8988T (cell line): ENCODE data around the gene SFT2D1.
"Not testable (repeated sequence)": the region's sequence is repeated elsewhere in the genome, so short reads cannot be mapped to it uniquely, and the experiment has no call there.

Experiments
- DNase-seq: peaks from one replicate; pipeline ENCODE4 v3.0.0; 2011

Gene SFT2D1

DNA sequence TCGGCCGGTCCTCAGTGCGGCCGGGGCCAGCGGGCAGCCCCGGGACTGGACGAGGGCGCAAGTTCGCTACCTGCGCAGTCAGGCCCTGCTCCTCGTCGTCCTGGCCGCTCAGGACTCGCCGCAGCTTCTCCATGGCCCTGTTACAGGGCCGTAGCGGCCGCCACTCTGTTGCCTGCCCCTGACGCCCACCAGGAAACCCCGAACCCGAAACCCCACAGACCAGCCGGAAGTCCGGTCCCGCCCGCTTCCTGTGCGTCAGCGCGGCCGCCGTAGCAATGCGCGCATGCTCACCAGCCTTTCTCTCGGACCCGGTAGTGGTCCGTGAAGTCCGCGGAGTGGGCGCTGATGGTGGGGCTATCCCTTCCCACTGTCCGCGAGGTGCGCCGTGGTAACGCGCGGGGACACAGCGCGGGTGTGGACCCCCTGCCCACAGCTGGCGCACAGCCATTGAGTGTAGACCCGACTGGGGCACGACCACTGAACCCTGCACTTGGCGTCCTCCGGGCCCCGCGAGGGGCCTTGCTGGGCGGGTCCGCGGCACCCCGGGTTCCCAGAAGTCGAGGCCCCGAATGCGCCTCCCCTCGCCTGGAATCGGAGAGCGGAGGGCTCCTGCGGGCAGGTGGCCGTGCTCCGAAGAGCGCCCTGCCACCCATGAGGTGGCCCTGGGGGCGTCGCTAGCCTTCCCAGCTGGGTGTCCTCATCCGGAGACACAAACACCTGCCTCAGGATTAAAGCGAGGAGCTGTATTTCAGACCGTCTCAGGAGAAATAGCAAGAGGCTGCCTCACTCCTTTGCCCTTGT lies at the start of gene SFT2D1:
Gene SFT2D1 (minus strand): TSS at position 197 of the 801 bp plus-strand sequence. CDS start 64 bp downstream, at position 133.
- DNase-seq: peak; percentile 87

DNA sequence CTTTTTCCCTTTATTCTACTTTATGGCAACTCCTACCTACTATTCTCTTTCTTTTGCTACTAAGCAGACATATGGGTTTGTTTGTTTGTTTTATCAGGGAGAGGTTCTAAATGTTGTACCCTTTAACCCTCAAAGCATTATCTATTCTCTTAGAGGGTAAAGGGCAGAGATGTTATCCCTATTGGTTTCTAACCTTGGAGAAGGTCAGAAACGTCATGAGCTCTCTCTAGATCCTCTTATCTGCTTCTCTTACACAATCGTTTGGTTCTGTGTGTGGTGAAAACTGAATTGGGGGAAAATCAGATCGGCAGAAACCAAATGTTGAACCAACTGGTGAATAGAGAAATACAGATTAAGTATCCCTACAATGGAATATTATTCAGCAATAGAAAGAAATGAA lies 46.8 kb upstream of the SFT2D1 start:
- DNase-seq: no peak

DNA sequence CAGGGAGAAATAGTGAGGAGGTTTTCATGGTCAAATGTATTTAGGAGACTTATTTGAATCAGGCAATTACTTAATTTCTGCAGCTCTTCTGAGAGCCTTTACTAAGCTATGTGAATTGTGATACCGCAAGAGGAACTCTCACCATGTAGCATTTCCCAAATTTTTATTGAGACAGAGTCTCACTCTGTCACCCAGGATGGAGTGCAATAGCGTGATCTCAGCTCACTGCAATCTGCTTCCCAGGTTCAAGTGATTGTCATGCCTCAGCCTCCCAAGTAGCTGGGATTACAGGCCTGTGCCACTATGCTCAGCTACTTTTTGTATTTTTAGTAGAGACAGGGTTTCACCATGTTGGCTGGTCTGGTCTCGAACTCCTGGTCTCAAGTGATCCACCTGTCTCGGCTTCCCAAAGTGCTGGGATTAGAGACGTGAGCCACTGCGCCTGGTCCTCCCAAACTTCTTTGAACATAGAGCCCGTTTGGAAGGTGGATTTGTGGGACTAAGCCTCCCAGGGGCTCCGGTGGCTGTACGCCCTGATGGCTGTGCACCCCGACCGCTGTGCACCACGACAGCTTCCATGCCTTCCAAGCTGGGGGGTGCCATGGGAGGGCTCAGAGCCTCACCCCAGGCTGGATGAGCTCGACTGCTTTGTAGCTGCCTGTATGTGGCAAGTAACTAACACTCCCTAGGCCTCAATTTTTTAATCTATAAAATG lies 46.1 kb upstream of the SFT2D1 start:
- no peak for DNase-seq

- DNase-seq: no peak
Measured at GRCh38 chr6:166387642-166388289, 45.4 kb upstream of the SFT2D1 start.

- DNase-seq: not testable (repeated sequence)
Measured at GRCh38 chr6:166387098-166387497, 44.8 kb upstream of the SFT2D1 start.

DNA sequence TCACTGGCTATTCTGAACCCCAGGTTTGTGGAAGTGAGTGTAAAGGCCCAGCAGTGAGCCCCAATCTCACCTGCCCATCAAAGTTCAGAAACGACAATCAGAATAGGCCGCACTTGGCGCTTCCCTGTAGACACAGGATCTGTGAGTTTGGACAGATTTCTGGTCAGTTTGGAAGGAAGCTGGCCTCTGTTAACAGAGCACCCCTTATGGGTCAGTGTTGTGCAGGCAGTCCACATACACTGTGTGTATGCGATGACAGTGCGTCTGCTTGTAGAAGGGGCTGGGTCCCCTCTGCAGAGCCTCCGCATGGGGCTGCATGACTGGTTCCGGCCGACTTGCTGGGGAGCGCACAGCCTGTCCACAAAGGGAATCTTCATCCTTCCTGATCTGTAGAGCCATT lies 43.8 kb upstream of the SFT2D1 start:
- DNase-seq: no peak

DNA sequence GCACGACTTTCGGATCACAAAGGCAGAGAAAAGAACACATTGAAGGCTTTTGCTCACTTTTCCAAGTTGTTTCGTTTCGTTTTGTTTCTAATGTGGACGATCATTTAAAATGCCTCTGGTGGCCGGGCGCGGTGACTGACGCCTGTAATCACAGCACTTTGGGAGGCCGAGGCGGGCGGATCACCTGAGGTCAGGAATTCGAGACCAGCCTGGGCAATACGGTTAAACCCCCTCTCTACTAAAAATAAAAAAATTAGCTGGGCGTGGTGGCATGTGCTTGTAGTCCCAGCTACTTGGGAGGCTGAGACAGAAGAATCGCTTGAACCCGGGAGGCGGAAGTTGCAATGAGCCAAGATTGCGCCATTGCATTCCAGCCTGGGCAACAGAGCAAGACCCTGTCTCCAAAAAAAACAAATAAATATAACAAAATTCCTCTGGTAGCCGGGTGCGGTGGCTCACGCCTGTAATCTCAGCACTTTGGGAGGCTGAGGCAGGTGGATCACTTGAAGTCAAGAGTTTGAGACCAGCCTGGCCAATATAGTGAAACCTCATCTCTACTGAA lies 41.5 kb upstream of the SFT2D1 start:
- DNase-seq: not testable (repeated sequence)

DNA sequence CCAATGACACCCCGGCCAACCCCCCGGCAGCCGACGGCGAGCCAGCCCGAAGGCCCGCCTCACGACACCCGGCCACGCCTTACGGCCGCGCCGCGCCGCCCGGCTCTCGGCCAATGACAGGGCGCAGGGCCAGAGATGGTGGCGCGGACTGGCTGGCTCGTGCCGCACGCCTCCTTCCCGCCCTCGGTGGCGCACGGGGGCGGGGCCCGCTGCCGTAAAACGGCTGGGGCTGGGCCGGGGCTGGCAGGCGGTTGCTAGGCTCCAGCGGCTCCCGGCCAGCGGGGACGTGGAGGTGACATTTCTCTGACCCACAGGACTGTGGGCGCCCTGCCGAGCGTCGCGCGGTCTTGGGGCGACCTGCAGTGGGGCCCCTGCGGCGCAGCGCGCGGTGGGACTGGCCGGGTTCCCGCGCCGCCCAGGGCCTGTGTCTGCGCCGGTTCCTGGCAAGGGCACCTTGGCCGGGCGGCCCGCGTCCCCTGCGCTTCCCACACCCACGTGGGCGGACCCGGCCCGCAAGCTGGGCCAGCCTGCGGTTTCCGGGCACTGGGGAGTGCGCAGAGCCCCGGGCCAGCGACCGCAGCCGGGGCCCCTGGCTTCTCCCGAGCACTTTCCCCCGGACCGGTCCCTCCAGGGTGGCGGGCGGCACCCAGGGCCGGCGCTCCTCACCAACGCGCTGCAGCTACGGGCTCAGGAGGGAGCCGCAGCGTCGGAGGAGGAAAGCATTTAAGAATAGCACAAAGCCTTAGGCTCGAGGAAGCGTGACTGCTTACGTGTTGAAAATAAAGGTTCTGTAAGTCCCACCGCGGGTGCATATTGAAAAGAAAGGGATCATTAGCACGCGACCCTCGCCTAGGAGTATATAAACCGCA lies 40.8 kb upstream of the SFT2D1 start, which contains the start of gene MPC1:
Gene MPC1 (minus strand): TSS at position 8 of the 869 bp plus-strand sequence. CDS start 64 bp downstream, outside the sequence.
- DNase-seq: peak; percentile 94

DNA sequence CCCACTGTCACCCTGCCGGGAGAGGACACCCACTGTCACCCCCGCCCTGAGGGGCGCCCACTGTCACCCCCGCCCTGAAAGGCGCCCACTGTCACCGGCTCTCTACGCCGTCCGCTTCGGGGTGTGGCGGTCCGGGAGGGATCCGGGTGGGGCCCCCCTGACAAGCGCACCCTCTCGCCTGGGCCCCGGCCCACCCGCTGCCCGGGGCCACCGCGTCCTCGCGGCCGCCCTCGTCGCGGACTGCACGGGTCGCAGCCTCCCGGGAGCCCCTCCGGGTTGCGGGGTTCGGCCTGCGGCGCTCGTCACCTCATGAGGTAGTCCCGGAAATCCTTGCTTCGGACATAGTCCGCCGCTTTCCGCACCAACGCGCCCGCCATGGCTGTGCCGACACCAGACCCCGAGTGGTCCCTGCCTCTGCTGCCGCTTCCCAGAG lies 40.2 kb upstream of the SFT2D1 start:
- no peak for DNase-seq

GRCh38 chr6:166381733-166382499 lies 39.6 kb upstream of the SFT2D1 start:
- DNase-seq: peak; percentile 70

DNA sequence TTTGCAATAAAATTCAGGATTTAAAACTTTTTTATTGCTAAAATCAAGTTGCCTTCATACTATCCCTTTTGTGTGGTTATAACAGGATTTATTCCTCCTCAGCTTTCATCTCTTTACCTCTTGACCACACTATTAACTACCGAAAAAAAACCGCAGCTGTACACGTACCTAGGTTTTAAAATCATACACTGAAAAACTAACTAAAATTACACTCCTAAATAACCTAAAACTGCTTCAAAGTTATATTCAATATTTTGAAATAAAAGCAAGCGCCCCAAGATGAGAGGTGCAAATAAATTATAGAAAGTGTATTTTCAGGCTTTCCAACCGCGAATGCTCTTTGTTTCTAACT lies 39.0 kb upstream of the SFT2D1 start:
- DNase-seq: no peak

GRCh38 chr6:166379800-166380199 lies 37.5 kb upstream of the SFT2D1 start:
- DNase-seq: no peak

GRCh38 chr6:166379103-166379586 lies 36.8 kb upstream of the SFT2D1 start:
- no peak for DNase-seq

GRCh38 chr6:166377721-166378120 lies 35.4 kb upstream of the SFT2D1 start:
- no peak for DNase-seq

DNA sequence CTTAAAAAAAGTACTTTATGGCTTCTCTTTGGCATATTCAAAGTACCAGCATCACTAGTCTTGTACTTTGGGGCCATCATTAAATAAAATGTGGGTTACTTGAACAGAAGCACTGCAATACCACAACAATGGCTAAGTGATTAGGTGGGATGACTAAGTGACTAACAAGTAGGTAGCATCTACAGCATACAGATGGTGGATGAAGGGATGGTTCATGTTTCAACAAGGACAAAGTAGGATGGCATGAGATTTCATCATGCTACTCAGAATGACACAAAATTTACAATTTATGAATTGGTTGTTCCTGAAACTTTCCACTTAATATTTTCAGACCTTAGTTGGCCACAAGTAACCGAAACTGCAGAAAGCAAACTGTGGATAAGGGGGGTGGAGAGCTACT lies 32.7 kb upstream of the SFT2D1 start:
- DNase-seq: no peak

DNA sequence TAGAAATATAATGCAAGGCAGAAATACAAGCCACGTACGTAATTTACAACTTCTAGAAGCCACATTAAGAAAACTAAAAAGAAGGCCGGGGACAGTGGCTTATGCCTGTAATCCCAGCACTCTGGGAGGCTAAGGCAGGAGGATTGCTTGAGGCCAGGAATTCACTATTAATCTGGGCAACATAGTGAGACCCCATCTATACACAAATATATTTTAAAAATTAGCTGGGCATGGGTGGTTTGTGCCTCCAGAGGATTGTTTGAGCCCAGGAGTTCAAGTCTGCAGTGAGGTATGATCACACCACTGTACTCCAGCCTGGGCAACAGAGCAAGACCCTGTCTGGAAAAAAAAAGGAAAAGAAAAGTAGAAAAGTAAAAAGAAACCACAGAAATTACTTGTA lies 28.1 kb upstream of the SFT2D1 start:
- DNase-seq: no peak

GRCh38 chr6:166369782-166370181 lies 27.4 kb upstream of the SFT2D1 start:
- no peak for DNase-seq

DNA sequence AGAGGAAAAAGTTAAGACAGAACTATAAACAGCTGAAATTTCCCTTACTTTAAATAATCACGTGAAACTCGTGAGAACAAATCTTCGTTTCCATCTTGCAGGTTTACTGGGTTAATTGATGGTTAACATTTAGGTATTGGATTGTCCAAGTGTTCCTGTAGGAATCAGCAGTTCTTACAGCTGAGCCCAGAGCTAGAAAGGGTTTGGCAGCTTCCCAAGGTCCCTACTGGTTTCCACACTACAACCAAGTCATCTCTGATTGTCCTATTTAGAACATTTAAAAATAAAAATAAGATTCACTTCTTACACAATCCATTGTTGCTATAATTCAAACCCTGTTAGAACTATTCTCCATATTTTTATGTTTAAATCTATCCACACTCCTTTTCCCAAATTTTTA lies 24.6 kb upstream of the SFT2D1 start:
- no peak for DNase-seq

- DNase-seq: no peak
Measured at GRCh38 chr6:166365806-166366205, 23.5 kb upstream of the SFT2D1 start.

GRCh38 chr6:166365221-166365620 lies 22.9 kb upstream of the SFT2D1 start:
- DNase-seq: no peak

DNA sequence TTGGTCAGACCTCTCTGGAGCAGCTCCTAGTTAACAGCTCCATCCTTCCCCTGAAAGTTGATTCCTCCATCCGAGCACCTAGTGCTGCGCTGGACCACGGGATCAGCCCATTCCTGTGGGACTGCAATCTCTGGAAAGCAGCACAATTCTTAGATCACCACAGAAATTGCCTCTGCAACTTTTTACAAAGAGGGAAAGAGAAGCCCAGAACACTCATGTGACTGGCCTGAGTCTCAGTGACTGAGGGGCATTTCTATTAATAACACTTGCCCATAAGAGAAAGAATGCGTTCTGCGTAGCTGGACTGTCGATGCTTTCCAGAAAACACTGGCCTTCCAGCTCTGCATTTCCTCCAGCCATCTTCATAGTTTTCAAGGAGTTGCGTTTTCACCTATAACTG lies 22.1 kb upstream of the SFT2D1 start:
- DNase-seq: no peak
